AG10803 (cell line): Measurements from ENCODE around the gene TEX29.

ENCODE experiments used
- DNase-seq: peaks from one replicate; pipeline ENCODE4 v3.0.0; 2010; ENCODE audit warnings: low read depth
- H3K4me3 ChIP-seq: 2 replicates; pipeline ENCODE4 v1.5.1; 2011; ENCODE audit warnings: mild to moderate bottlenecking, low read length, control low read depth
- TF ChIP-seq, protein P1 (sequence below): conservative IDR thresholded peaks from 2 replicates; pipeline ENCODE4 v1.5.1; 2011; ENCODE audit warnings: mild to moderate bottlenecking, low read length, control low read depth, inconsistent platforms

TEX29 gene

DNA sequence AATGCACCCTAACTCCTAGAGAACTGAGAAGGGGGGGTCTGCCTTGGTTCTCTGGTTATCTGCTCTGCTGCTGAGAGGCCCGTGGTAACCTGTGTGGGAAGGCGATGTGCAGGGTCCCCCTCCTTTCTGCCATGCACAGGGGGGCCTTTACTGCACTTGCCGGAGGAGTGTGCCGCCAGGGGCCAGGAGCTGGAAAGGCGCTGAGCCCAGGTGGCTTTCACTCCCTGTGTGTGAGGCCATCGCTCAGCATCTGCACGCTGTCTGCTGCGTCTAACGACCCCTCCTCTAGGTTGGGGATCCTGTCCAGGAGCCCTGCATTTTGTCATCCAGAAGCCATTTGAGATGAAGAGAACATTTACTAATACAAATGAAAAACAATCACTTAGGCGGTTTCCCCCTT is 37.0 kb upstream of the TEX29 start:
- DNase-seq = no peak
- TF ChIP-seq, protein P1, sequence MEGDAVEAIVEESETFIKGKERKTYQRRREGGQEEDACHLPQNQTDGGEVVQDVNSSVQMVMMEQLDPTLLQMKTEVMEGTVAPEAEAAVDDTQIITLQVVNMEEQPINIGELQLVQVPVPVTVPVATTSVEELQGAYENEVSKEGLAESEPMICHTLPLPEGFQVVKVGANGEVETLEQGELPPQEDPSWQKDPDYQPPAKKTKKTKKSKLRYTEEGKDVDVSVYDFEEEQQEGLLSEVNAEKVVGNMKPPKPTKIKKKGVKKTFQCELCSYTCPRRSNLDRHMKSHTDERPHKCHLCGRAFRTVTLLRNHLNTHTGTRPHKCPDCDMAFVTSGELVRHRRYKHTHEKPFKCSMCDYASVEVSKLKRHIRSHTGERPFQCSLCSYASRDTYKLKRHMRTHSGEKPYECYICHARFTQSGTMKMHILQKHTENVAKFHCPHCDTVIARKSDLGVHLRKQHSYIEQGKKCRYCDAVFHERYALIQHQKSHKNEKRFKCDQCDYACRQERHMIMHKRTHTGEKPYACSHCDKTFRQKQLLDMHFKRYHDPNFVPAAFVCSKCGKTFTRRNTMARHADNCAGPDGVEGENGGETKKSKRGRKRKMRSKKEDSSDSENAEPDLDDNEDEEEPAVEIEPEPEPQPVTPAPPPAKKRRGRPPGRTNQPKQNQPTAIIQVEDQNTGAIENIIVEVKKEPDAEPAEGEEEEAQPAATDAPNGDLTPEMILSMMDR = no peak
- no peak overlapping the region for H3K4me3 ChIP-seq

DNA sequence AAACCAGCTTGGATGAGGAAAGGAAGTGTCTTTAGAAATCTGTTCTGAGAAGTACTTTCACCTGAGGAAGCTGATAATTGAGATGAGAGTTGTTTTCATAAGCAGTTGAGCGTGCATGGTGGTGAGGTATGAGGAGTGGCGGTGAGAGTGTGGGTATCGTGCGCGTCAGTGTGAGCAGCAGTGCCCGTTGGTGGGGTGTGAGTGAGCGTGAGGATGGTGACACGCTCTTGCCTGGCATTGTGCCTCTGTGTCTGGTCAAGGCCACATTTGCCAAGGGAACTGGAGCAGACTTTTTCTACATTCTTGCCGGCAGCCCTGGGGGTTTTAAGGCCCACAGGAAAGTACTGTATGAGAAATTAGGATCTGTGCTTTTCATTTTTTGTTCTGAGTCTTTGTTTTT is 36.5 kb upstream of the TEX29 start:
- H3K4me3 ChIP-seq = no peak overlapping the region
- TF ChIP-seq, protein P1 = no peak
- peak; percentile 43 for DNase-seq

DNA sequence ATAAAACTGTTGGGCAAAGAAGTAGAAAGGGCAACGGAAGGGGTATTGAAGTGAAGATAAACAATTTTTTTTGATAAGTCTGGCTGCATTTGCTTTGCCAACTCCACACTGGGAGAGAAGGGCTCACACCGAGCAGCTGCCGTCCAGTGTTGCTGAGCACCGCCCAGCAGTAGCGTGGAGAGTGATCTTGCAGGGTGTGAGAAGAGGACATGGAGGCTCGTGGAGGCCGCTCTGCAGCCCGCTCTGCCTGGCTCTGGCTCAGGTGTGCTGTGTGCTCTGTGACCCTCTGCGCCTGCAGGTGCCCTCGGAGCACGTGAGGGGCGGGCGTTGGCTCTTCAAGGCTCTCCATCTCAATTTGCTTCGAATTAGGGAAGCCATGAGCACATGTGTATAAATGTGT is 35.9 kb upstream of the TEX29 start:
- no peak overlapping the region for H3K4me3 ChIP-seq
- DNase-seq = no peak
- TF ChIP-seq, protein P1 = no peak

DNA sequence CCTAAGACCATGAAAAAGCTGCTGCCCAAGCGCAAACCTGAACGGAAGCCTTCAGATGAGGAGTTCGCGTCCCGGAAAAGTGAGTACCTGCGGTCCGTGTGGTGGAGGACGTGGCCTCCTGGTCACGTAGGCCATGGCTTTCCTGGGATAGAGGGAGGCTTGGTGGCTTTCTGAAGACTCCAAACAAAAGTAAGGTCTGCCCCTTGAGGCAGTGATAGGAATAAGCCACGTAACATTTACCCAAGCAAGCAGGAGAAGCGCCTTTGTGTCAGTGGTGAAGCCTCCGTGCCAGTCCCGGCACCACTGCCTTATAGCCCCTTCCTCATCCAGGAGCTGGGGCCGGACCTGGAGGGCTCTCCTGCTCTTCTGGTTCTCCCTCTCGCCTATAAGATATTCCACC is 34.3 kb upstream of the TEX29 start:
- H3K4me3 ChIP-seq = no peak overlapping the region
- no peak for DNase-seq
- TF ChIP-seq, protein P1 = no peak

DNA sequence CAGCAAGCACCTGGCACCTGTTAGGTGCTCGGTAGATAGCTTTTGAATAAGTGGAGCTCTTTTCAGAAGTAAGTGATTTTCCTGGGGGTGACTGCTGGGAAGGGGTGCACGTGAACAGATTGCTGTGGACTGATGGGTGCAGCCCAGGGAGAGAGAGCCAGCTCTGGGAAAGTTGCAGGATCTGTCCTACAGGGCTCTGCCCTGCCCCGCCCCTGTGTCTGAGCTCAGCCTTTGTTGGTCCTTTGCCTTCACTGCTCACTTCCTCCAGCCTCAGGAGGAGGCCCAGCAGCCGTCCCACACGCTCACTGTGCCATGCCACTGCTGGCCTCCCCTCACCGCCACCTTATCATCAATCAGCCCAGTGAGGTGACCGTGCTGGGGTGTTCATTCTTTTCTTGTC is 33.7 kb upstream of the TEX29 start:
- no peak overlapping the region for H3K4me3 ChIP-seq
- DNase-seq = no peak
- TF ChIP-seq, protein P1 = no peak

DNA sequence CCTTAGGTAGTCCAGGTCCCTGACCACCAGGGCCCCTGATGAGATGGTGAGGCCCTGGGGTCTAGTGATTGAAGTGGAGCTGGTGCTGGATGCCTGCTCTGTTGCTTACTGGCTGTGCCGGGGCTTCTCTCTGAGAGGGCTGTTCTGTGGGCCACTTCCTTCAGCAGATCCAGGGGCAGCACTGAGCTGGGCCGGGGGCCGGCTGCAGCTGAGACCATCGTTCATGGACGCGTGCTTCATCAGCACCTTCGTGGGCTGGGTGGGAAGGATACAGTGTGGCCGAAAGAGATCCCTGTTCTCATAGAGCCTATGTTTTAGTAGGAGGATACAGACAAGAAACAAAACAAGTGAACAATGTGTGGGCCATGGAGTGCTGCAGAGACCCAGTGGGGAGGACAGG is 33.2 kb upstream of the TEX29 start:
- no peak for DNase-seq
- TF ChIP-seq, protein P1 = no peak

DNA sequence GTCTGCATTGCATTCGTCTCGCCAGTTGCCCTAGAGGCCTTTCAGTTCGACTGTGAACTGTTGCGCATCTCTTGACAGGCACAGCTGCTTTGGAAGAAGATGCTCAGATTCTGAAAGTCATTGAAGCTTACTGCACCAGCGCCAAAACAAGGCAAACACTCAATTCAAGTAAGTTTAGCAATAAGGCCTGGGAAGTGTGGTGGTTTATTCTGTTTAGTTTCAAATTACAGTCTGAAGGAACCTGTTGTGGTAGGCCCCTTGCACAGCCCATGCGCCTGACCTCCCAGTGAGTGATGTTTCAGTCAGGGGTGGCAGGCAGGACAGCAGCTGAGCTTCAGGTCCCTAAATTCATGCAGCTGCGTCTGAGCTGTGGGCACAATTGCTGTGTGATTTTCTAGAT is 32.2 kb upstream of the TEX29 start:
- TF ChIP-seq, protein P1 = no peak
- no peak overlapping the region for H3K4me3 ChIP-seq
- DNase-seq = no peak

More for the DNA sequence above, 33.2 kb upstream of the TEX29 start:
- H3K4me3 ChIP-seq = no peak overlapping the region
